ENCODE measurements around the gene ABI2.

GRCh38 chr2:203361495-203361894, 33.3 kb downstream of the ABI2 start:
- TF ChIP-seq CTCF (IDR thresholded peaks at IDR 0.05; ENCODE audit: low read length) (no peak), EZH2 (IDR thresholded peaks at IDR 0.05; ENCODE audit: borderline replicate concordance, low read length) (no peak)

All from OCI-LY1 (cell line).